GM12865 (cell line): ENCODE results near the gene LAMC3.

Experiments
- DNase-seq: peaks from one replicate; pipeline ENCODE4 v3.0.0; 2010; ENCODE audit warnings: low read depth
- H3K4me3 ChIP-seq: 2 replicates; pipeline ENCODE4 v1.5.1; 2011; ENCODE audit warnings: mild to moderate bottlenecking, low read depth, low read length, control low read depth
- TF ChIP-seq, protein P1 (sequence below): IDR thresholded peaks from 2 replicates; pipeline ENCODE4 v1.5.1; 2011; ENCODE audit warnings: low read length, control low read depth, low read depth, inconsistent platforms; ENCODE audit not compliant: insufficient read depth; ENCODE audit errors: missing control alignments

The LAMC3 gene

DNA sequence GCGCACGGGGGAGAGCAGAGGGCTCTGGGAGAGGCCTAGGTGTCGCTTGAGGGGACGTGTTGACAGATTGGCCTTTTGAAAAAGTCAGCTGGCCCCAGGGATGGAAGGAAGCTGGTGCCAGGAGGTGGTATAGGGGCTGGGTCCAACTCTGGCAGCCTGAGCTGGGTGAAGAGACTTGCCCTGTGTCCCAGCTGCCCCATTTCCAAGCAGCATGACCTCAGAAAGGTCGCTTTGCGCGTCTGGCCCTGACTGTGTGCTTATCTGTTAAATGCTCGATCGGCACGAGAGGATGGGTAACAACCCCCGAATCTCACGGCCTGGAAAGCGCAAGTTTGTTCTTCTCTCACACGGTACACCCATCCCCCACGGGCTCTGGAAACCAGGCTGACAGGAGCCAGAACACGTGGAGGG, 31.2 kb upstream of the LAMC3 start:
- TF ChIP-seq, protein P1, sequence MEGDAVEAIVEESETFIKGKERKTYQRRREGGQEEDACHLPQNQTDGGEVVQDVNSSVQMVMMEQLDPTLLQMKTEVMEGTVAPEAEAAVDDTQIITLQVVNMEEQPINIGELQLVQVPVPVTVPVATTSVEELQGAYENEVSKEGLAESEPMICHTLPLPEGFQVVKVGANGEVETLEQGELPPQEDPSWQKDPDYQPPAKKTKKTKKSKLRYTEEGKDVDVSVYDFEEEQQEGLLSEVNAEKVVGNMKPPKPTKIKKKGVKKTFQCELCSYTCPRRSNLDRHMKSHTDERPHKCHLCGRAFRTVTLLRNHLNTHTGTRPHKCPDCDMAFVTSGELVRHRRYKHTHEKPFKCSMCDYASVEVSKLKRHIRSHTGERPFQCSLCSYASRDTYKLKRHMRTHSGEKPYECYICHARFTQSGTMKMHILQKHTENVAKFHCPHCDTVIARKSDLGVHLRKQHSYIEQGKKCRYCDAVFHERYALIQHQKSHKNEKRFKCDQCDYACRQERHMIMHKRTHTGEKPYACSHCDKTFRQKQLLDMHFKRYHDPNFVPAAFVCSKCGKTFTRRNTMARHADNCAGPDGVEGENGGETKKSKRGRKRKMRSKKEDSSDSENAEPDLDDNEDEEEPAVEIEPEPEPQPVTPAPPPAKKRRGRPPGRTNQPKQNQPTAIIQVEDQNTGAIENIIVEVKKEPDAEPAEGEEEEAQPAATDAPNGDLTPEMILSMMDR: no peak

DNA sequence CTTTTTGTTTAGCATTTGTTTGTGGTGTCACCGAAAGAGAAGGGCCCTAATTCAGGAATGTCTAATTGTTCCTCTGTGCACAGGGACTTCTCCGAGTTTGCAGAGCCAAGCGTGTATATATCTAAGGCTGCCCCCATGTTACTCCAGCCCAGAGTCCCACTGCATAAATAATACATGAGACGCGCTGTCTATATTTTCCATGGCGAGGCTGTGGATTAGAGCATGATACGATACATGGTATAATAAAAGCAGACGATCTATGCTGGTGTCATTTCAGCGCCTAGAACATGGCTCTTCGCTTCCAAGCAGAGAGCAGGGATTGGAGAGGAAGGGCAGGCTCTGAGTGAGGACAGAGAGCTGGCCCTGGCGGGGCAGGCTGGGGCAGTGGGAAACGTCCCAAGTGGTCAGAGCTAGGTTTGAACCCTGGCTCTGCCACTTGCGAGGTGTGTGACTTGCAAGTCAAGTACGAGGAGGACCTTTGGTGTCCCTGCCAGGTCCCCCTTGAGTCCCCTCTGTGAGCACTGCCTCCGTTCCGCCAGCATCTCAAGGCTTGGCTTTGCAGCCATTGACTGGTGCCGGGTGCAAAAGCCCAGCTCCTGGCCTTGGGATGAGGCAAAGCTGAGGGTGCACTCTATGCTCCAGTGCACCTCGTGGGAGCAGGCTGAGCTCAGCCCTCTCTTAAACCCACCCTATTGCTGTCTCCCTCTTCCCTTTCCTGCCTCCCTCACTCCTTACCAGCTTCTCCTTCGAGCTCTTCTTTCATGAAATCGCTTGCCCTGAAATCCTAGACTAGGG, 29.2 kb upstream of the LAMC3 start:
- no peak overlapping the region for H3K4me3 ChIP-seq
- TF ChIP-seq, protein P1: no peak
- no peak for DNase-seq

More for the DNA sequence above, 31.2 kb upstream of the LAMC3 start:
- H3K4me3 ChIP-seq: no peak overlapping the region
- DNase-seq: no peak

DNA sequence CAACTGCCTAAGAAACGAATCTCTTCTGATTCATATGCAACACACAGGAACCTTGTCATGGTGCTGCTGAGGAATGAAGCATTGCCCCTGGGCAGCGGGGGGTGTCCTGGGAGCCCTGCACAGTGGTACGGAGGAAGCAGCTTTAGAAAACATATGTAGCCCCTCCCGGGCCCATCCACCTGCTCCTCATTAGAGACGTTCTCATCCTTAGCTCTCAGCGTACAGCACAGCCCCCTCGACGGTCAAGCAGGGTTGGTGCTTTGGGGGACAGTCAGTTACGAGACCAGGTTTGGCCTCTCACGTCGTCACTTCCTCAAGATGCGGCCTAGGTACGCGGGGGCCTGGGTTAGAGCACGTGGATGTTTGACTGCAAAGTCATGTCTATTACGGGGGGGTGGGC, 28.4 kb upstream of the LAMC3 start:
- H3K4me3 ChIP-seq: no peak overlapping the region
- TF ChIP-seq, protein P1: no peak
- no peak for DNase-seq

DNA sequence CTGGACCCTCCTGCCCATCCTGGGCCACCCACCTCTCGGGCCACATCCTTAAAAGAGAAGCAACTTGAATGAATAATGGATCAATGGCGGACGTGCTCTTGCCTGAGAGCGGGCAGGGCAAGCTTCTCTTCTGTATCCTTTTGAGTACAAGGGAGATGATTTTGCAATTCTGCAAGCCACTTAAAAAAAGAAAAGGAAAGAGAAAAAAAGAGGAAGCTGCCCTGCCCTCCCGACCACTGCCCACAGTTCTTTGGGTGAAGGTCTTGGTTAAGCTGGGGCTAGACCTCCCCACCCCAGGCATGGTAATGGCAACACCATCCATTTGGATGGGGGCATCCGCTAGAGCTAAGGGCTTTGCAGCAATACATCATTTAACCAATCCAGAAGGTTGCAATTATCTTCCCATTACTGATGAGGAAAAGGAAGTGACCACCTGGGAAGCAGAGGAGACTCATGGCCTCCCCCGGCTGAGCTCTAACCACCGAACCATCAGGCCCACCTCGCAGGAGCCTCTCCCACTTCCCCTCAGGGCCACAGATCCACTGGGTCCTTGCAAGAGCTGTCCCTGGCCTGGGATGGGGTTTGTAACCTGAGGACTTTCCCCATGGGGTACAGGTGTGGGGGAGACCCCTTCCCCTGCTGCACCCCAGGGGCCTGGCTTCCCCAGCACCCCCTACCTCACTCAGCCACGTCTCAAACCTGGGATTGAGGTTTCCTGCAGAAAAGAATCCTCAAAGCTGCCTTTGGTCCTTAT, 27.8 kb upstream of the LAMC3 start:
- H3K4me3 ChIP-seq: no peak overlapping the region
- DNase-seq: no peak
- TF ChIP-seq, protein P1: no peak

DNA sequence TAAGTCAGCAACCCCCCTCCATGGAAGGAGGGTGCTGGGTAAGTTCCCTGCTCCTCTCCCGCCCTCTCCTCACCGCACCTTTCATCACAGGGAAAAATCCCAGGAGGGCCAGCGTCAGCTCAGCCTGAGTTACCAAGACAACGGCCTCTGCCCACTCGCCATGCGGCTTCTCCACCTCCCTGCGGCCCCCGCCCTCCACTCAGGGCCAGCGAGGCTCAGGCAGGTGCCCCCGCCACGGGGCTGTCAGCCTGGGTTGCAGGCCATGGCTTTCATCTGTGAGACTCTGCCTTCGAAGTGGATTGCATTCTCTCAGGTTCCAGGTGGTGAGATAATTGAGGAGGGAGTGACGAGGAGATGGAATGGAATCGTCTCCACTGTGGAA, 27.2 kb upstream of the LAMC3 start:
- TF ChIP-seq, protein P1: no peak
- DNase-seq: no peak

DNA sequence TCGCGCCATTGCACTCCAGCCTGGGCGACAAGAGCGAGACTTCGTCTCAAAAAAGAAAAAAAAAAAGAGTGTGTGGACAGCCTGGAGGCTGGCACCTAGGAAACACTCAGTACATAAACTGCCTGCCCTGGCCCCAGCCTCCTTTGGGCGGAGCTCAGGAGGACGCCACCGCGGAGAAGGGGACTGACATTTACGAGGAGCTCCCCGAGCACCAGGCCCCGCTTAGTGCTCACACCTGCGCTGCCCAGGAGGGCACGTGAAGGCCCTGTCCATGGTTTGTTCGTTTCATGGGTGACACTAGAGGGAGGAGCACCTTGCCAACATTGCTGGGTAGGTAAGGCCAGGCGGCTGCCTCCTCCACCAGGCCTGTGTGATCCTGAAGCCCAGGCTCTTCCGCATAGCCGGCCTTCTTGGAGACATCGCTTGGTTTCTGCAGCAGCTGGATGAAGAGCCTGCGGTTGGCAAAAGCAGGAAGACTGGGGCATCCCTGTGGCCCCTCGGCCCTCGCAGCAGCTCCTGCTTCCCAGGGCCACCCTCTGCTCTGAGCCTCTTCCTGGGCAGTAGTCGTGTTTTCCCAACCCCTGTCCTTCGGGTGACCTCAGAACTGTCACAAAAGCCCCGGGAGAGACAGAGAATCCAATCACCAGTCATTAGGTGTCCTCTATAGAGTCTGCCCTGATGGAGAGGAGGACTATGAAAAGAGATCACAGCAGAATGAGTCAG, 26.2 kb upstream of the LAMC3 start:
- TF ChIP-seq, protein P1: no peak
- no peak overlapping the region for H3K4me3 ChIP-seq
- no peak for DNase-seq

More for the DNA sequence above, 27.2 kb upstream of the LAMC3 start:
- no peak overlapping the region for H3K4me3 ChIP-seq
